Ishikawa (cell line): ENCODE data around the gene MARCHF3.

Source experiments
- CREB1 ChIP-seq: IDR thresholded peaks from 2 replicates; pipeline ENCODE4 v1.6.1; 2012; ENCODE audit warnings: low read depth
- EP300 ChIP-seq: IDR thresholded peaks from 2 replicates; pipeline ENCODE4 v1.6.1; 2012; ENCODE audit warnings: borderline replicate concordance
- FOXM1 ChIP-seq: IDR thresholded peaks from 2 replicates; pipeline ENCODE4 v1.6.1; 2012; ENCODE audit warnings: low read depth, borderline replicate concordance
- NFIC ChIP-seq: IDR thresholded peaks from 2 replicates; pipeline ENCODE4 v1.6.1; 2012
- RAD21 ChIP-seq: IDR thresholded peaks from 2 replicates; pipeline ENCODE4 v1.6.1; 2012; ENCODE audit warnings: low read depth
- REST ChIP-seq: IDR thresholded peaks from 2 replicates; pipeline ENCODE4 v1.6.1; 2012; ENCODE audit warnings: low read depth, mild to moderate bottlenecking

GRCh38 chr5:127061956-127062355 lies 31.6 kb upstream of the MARCHF3 start:
- TF ChIP-seq CREB1 (no peak), EP300 (no peak), FOXM1 (no peak), RAD21 (no peak), NFIC (no peak), REST (no peak)
